22Rv1 (cell line): Measurements from ENCODE around the gene ZNF444.

Source experiments
- ZFX ChIP-seq: fragments of 450-650 bp; IDR thresholded peaks from 2 replicates; pipeline ENCODE4 v1.6.1; 2017; ENCODE audit warnings: antibody characterized with exemption, borderline replicate concordance
- TF ChIP-seq, protein P1 (sequence below): fragments of 450-650 bp; IDR thresholded peaks from 2 replicates; pipeline ENCODE4 v1.5.1; 2017; ENCODE audit warnings: mild to moderate bottlenecking

GRCh38 chr19:56162258-56162657, 21.2 kb downstream of the ZNF444 start:
- TF ChIP-seq, protein P1, sequence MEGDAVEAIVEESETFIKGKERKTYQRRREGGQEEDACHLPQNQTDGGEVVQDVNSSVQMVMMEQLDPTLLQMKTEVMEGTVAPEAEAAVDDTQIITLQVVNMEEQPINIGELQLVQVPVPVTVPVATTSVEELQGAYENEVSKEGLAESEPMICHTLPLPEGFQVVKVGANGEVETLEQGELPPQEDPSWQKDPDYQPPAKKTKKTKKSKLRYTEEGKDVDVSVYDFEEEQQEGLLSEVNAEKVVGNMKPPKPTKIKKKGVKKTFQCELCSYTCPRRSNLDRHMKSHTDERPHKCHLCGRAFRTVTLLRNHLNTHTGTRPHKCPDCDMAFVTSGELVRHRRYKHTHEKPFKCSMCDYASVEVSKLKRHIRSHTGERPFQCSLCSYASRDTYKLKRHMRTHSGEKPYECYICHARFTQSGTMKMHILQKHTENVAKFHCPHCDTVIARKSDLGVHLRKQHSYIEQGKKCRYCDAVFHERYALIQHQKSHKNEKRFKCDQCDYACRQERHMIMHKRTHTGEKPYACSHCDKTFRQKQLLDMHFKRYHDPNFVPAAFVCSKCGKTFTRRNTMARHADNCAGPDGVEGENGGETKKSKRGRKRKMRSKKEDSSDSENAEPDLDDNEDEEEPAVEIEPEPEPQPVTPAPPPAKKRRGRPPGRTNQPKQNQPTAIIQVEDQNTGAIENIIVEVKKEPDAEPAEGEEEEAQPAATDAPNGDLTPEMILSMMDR = no peak
- TF ChIP-seq ZFX = no peak
